ENCODE data around the gene RAD52.

Gene RAD52

DNA sequence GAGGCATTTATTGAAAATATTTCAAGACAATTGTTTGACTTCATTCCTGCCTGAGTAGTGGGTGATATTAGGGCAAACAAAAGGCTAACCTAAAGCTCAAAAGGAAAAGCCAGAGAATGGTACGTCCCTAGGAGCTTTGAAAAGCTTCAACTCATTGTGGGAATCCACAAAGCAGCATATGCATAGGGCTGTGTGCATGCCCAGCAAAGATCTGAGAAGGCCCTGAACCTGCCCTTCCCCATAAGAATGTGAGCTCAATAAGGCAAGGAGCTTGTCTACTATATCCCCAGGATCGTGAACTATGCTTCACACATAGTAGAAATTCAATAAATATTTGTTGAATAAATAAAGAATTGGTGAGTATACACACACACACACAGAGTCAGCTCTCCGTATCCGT lies 19.1 kb upstream of the RAD52 start:
- Histone ChIP-seq H3K9me3 (ENCODE audit: insufficient read depth, low read length) (no peaks in the 10 kb centered on the region), H3F3A (ENCODE audit: insufficient read depth) (no peaks in the 10 kb centered on the region), H3K36me3 (ENCODE audit: low read length) (no peaks in the 10 kb centered on the region), H3K4me2 (ENCODE audit: low read depth, low read length, poor library complexity, severe bottlenecking) (no peak overlapping the region), H2AFZ (ENCODE audit: low read depth, low read length, severe bottlenecking) (no peak overlapping the region), H3K27me3 (ENCODE audit: low read length) (no peaks in the 10 kb centered on the region), H3K9me2 (replicated peaks; ENCODE audit: insufficient read depth, low read length) (no peaks in the 10 kb centered on the region), H3K4me3 (ENCODE audit: insufficient read depth, low read length, poor library complexity, severe bottlenecking) (no peak overlapping the region), H3K79me2 (ENCODE audit: insufficient read depth, low read length) (no peaks in the 10 kb centered on the region), H3K9ac (ENCODE audit: low read length) (no peak overlapping the region), H3K27ac (ENCODE audit: low read depth, low read length) (no peak overlapping the region), H4K20me1 (ENCODE audit: low read depth, low read length) (no peaks in the 10 kb centered on the region)
- TF ChIP-seq EZH2phosphoT487 (conservative IDR thresholded peaks at IDR 0.05; ENCODE audit: low read length), result no peak
- TF ChIP-seq, protein P1, sequence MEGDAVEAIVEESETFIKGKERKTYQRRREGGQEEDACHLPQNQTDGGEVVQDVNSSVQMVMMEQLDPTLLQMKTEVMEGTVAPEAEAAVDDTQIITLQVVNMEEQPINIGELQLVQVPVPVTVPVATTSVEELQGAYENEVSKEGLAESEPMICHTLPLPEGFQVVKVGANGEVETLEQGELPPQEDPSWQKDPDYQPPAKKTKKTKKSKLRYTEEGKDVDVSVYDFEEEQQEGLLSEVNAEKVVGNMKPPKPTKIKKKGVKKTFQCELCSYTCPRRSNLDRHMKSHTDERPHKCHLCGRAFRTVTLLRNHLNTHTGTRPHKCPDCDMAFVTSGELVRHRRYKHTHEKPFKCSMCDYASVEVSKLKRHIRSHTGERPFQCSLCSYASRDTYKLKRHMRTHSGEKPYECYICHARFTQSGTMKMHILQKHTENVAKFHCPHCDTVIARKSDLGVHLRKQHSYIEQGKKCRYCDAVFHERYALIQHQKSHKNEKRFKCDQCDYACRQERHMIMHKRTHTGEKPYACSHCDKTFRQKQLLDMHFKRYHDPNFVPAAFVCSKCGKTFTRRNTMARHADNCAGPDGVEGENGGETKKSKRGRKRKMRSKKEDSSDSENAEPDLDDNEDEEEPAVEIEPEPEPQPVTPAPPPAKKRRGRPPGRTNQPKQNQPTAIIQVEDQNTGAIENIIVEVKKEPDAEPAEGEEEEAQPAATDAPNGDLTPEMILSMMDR (IDR thresholded peaks at IDR 0.05; ENCODE audit: insufficient read depth, low read length, poor library complexity, severe bottlenecking), result no peak

DNA sequence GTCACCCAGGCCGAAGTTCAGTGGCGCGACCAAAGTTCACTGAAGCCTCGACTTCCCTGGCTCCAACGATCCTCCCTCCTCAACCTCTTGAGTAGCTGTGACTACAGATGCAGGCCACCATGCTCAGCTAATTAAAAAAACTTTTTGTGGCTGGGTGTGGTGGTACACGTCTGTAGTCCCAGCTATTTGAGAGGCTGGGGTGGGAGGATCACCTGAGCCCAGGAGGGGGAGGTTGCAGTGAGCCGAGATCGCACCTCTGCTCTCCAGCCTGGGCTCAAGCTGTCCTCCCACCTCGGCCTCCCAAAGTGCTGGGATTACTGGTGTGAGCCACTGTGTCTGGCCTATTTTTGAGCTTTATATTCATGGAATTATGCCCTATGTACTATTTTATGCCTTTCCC lies 18.1 kb upstream of the RAD52 start:
- no peak overlapping the region for H2AFZ ChIP-seq (ENCODE audit: low read depth, low read length, severe bottlenecking)
- no peaks in the 10 kb centered on the region for H3K27me3 ChIP-seq (ENCODE audit: low read length)
- no peaks in the 10 kb centered on the region for H3K79me2 ChIP-seq (ENCODE audit: insufficient read depth, low read length)
- TF ChIP-seq EZH2phosphoT487 (conservative IDR thresholded peaks at IDR 0.05; ENCODE audit: low read length), result no peak
- TF ChIP-seq, protein P1 (IDR thresholded peaks at IDR 0.05; ENCODE audit: insufficient read depth, low read length, poor library complexity, severe bottlenecking), result no peak
- no peaks in the 10 kb centered on the region for H3K9me3 ChIP-seq (ENCODE audit: insufficient read depth, low read length)
- H4K20me1 ChIP-seq (ENCODE audit: low read depth, low read length), result no peaks in the 10 kb centered on the region
- no peak overlapping the region for H3K27ac ChIP-seq (ENCODE audit: low read depth, low read length)
- no peaks in the 10 kb centered on the region for H3K36me3 ChIP-seq (ENCODE audit: low read length)
- H3K9ac ChIP-seq (ENCODE audit: low read length), result no peak overlapping the region
- H3K4me2 ChIP-seq (ENCODE audit: low read depth, low read length, poor library complexity, severe bottlenecking), result no peak overlapping the region
- no peaks in the 10 kb centered on the region for H3F3A ChIP-seq (ENCODE audit: insufficient read depth)
- H3K9me2 ChIP-seq (replicated peaks; ENCODE audit: insufficient read depth, low read length), result no peaks in the 10 kb centered on the region
- no peak overlapping the region for H3K4me3 ChIP-seq (ENCODE audit: insufficient read depth, low read length, poor library complexity, severe bottlenecking)

DNA sequence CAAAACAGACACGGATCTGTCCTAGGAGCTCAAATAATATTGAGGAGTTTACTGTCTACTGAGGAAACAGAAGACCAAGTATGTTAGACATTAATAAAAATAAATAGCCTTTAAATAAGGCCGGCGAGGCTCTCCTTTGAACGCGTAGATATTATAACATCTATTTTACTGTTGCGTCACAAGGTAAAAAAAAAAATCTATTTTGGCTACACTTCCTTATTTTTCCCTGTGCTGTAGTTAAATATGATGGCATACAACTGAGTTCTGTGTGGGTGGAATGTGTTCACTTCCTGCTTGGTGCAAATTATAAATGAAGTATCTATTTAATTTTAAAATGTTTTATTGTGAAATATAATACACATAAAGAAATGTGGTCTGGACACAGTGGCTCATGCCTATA lies 17.2 kb upstream of the RAD52 start:
- no peaks in the 10 kb centered on the region for H3F3A ChIP-seq (ENCODE audit: insufficient read depth)
- no peaks in the 10 kb centered on the region for H3K27me3 ChIP-seq (ENCODE audit: low read length)
- H3K79me2 ChIP-seq (ENCODE audit: insufficient read depth, low read length), result no peaks in the 10 kb centered on the region
- H3K4me2 ChIP-seq (ENCODE audit: low read depth, low read length, poor library complexity, severe bottlenecking), result no peak overlapping the region
- no peak overlapping the region for H3K4me3 ChIP-seq (ENCODE audit: insufficient read depth, low read length, poor library complexity, severe bottlenecking)
- no peak overlapping the region for H2AFZ ChIP-seq (ENCODE audit: low read depth, low read length, severe bottlenecking)
- no peak overlapping the region for H3K27ac ChIP-seq (ENCODE audit: low read depth, low read length)
- H4K20me1 ChIP-seq (ENCODE audit: low read depth, low read length), result no peaks in the 10 kb centered on the region
- no peaks in the 10 kb centered on the region for H3K9me2 ChIP-seq (replicated peaks; ENCODE audit: insufficient read depth, low read length)
- H3K9ac ChIP-seq (ENCODE audit: low read length), result no peak overlapping the region
- H3K36me3 ChIP-seq (ENCODE audit: low read length), result no peaks in the 10 kb centered on the region
- no peaks in the 10 kb centered on the region for H3K9me3 ChIP-seq (ENCODE audit: insufficient read depth, low read length)
- TF ChIP-seq, protein P1 (IDR thresholded peaks at IDR 0.05; ENCODE audit: insufficient read depth, low read length, poor library complexity, severe bottlenecking), result no peak

All from SU-DHL-6 (cell line).